Right lobe of liver (tissue), 6 donors: ENCODE results near the gene HTRA1. TPM values are rescaled to one million over a fixed set of nuclear protein-coding genes. Genes with fewer than 3 reads are reported as not detected.

ENCODE experiments used
- ATAC-seq, 4 donors: fragments of 200-7000 bp; cut with Tn5 transposase; one replicate each; pipeline ENCODE4 v1.9.1; 2020; ENCODE audit warnings: mild to moderate bottlenecking in 4 of 4, moderate library complexity in 4 of 4
- DNase-seq, 3 donors: peaks; one replicate each; pipeline ENCODE4 v3.0.0-alpha.2; 2020
- H3K27ac ChIP-seq, 3 donors: fragments of 200-600 bp; one replicate each; pipeline ENCODE4 v1.8.0; 2022
- H3K27me3 ChIP-seq, 2 donors: fragments of 200-600 bp; one replicate each; pipeline ENCODE4 v1.8.0; 2022
- H3K36me3 ChIP-seq, 4 donors: fragments of 200-600 bp; sonication (generic) in 1 of 4; one replicate each; pipeline versions ENCODE4 v1.5.1 to v1.8.0; 2017 to 2022; ENCODE audit warnings: control low read depth in 1 of 4
- H3K4me1 ChIP-seq, 4 donors: fragments of 200-600 bp; sonication (generic) in 1 of 4; one replicate each; pipeline versions ENCODE4 v1.5.1 to v1.8.0; 2017 to 2022; ENCODE audit warnings: control low read depth in 1 of 4
- H3K4me3 ChIP-seq, 3 donors: fragments of 200-600 bp; one replicate each; pipeline ENCODE4 v1.8.0; 2022
- H3K9me3 ChIP-seq, 4 donors: fragments of 200-600 bp; sonication (generic) in 1 of 4; one replicate each; pipeline versions ENCODE4 v1.5.1 to v1.8.0; 2017 to 2022; ENCODE audit warnings: control low read depth in 1 of 4
- POLR2A ChIP-seq: fragments of 450-650 bp; IDR thresholded peaks from one replicate; pipeline ENCODE4 v1.6.1; 2017; ENCODE audit warnings: antibody characterized with exemption, mild to moderate bottlenecking
- WGBS: methylation state at CpG from one replicate; pipeline ENCODE4 v1.1.6; 2018; ENCODE audit warnings: low coverage, low lambda C conversion rate; ENCODE audit not compliant: insufficient coverage; ENCODE audit errors: missing lambda C conversion rate; 5-methylcytosine and 5-hydroxymethylcytosine counted together
- intact Hi-C, 2 donors: fragments of 100-400 bp; cut with DNase I; formaldehyde crosslinking; loops; one replicate each; pipeline versions ENCODE4 v1.11.2 to v1.14.1; 2022
- total RNA-seq, 6 experiments: library from RNA; depleted of rRNA in 2 of 6; stranded (reverse); fragments of >200 nt in 2 of 6; fragmentation: NEBNext Ultra II Directional in 3 of 6; extraction: Animal tissue kit (Norgen Biotek cat#: 25700) in 3 of 6; gene quantifications; one replicate each; pipeline versions ENCODE4 v1.1.0 to v1.2.4, GENCODE V29; 2016 to 2023
- TF ChIP-seq, protein P1 (sequence below), 4 donors: fragments of 200-600 bp in 3 of 4; fragments of 450-650 bp in 1 of 4; IDR thresholded peaks; one replicate each; pipeline versions ENCODE4 v1.5.1 to v1.8.0; 2016 to 2022; ENCODE audit warnings: antibody characterized with exemption in 4 of 4, mild to moderate bottlenecking in 2 of 4
- donor health status: DM: no; HTN: yes; CAD: no.
- donor health status: DM: no; HTN: no; CAD: no.
- donor health status: DM: no; HTN: no; CAD: no.
- donor health status: DM: no; HTN: yes; CAD: no.
- donor health status: DM: no; HTN: yes; CAD: no.

The HTRA1 gene
- total RNA-seq, 6 experiments from 2014 or later: 91.9 to 224 (median 134) TPM

DNA sequence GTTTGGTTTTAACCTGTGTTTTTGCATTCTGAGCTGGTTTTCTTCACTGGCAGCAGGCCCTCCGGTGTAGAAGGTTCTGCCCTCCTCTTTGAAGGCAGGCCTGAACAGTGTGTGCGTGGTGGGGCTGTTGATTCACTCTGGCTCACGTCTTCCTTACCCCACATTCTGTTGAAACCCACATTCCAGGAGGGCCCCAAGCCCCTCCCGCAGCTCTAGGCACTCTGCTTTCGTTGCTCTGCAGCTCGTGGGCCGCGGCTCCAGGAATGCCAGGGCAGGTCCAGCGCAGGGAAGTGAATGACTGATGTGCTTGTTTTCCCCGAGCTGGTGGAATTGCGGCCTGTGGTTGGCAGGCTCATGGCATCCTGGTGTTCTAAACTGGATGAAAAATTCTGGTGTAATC lies 49.0 kb downstream of the HTRA1 start:
- TF ChIP-seq, protein P1, sequence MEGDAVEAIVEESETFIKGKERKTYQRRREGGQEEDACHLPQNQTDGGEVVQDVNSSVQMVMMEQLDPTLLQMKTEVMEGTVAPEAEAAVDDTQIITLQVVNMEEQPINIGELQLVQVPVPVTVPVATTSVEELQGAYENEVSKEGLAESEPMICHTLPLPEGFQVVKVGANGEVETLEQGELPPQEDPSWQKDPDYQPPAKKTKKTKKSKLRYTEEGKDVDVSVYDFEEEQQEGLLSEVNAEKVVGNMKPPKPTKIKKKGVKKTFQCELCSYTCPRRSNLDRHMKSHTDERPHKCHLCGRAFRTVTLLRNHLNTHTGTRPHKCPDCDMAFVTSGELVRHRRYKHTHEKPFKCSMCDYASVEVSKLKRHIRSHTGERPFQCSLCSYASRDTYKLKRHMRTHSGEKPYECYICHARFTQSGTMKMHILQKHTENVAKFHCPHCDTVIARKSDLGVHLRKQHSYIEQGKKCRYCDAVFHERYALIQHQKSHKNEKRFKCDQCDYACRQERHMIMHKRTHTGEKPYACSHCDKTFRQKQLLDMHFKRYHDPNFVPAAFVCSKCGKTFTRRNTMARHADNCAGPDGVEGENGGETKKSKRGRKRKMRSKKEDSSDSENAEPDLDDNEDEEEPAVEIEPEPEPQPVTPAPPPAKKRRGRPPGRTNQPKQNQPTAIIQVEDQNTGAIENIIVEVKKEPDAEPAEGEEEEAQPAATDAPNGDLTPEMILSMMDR (IDR thresholded peaks at IDR 0.05): no peak
- no peak for TF ChIP-seq POLR2A
- no peaks in the 10 kb centered on the region for H3K4me1 ChIP-seq
- H3K36me3 ChIP-seq: peaks cover 0 to 24% (median 7%) of the 10 kb centered on the region in 4 donors
- 87% methylated on average over 11 of the region's 11 CpGs for WGBS
- no peak for ATAC-seq
- DNase-seq: no peak
- no peaks in the 10 kb centered on the region for H3K9me3 ChIP-seq
- intact Hi-C loops: no loop called here
- H3K4me3 ChIP-seq: no peak overlapping the region
- H3K27ac ChIP-seq: no peak overlapping the region
- no peaks in the 10 kb centered on the region for H3K27me3 ChIP-seq

DNA sequence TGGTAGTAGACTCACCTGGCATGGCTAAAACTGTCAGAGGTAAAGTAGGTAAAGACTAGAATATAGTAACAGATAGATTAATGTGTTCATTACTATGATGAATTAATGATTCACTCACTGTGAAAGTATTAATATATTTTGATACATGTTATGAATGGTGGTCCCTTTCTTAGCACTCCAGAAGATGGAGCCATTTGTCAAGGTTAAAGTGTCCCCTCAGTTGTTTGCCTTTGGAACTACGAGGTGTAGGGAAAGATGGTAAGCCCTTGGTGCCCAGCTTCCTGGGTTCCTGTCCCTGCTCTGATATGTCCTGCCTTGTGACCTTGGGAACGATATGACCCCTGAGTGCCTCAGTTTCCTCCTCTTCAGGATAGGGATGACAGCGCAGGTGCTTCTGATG lies 49.4 kb downstream of the HTRA1 start:
- Histone ChIP-seq H3K27me3 (no peaks in the 10 kb centered on the region), H3K4me1 (no peaks in the 10 kb centered on the region), H3K4me3 (no peak overlapping the region), H3K9me3 (no peaks in the 10 kb centered on the region), H3K36me3 (peaks cover 0 to 24% (median 7%) of the 10 kb centered on the region in 4 donors), H3K27ac (no peak overlapping the region)
- intact Hi-C loops: no loop called here
- TF ChIP-seq, protein P1 (IDR thresholded peaks at IDR 0.05): no peak
- TF ChIP-seq POLR2A: no peak
- DNase-seq: no peak
- ATAC-seq: no peak
- WGBS: 93% methylated on average over 2 of the region's 3 CpGs

DNA sequence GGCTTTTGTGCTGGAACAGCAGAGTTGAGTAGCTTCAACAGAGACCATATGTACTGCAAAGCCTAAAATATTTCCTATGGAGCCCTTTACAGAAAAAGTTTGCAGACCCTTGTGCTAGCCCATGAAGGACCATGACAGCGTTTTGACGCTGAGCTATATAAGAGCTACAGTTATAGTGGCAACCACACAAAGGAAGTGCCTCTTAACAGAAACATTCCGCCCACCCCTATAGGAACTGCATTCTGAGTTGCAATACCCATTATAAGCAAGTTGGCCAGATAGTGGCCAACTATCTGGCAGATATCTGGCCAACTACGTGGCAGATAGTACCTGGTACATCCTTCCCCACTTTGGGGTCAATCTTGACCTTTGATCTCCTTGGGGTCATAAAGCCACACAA lies 51.7 kb downstream of the HTRA1 start:
- TF ChIP-seq POLR2A: no peak
- TF ChIP-seq, protein P1 (IDR thresholded peaks at IDR 0.05): no peak
- Histone ChIP-seq H3K9me3 (no peaks in the 10 kb centered on the region), H3K36me3 (peaks cover 0 to 24% (median 8%) of the 10 kb centered on the region in 4 donors), H3K27me3 (no peaks in the 10 kb centered on the region), H3K27ac (no peak overlapping the region), H3K4me1 (no peaks in the 10 kb centered on the region), H3K4me3 (no peak overlapping the region)
- WGBS: 60% methylated on average over 3 of the region's 4 CpGs
- DNase-seq (no peak), ATAC-seq (no peak)
- intact Hi-C loops: no loop called here

DNA sequence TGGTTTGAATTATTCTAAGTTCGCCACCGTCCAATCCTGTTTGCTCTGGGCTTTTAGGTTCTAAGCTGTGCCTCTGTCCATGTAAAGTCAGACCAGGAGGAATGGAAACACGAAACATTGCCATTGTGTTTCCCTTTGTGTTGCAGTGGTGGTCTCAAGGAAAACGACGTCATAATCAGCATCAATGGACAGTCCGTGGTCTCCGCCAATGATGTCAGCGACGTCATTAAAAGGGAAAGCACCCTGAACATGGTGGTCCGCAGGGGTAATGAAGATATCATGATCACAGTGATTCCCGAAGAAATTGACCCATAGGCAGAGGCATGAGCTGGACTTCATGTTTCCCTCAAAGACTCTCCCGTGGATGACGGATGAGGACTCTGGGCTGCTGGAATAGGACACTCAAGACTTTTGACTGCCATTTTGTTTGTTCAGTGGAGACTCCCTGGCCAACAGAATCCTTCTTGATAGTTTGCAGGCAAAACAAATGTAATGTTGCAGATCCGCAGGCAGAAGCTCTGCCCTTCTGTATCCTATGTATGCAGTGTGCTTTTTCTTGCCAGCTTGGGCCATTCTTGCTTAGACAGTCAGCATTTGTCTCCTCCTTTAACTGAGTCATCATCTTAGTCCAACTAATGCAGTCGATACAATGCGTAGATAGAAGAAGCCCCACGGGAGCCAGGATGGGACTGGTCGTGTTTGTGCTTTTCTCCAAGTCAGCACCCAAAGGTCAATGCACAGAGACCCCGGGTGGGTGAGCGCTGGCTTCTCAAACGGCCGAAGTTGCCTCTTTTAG lies 52.9 kb downstream of the HTRA1 start:
- TF ChIP-seq, protein P1 (IDR thresholded peaks at IDR 0.05): no peak
- TF ChIP-seq POLR2A: no peak

More for the DNA sequence above, 52.9 kb downstream of the HTRA1 start:
- ATAC-seq: no peak
- DNase-seq: no peak
- Histone ChIP-seq H3K4me3 (no peak overlapping the region), H3K27ac (no peak overlapping the region), H3K9me3 (no peaks in the 10 kb centered on the region), H3K36me3 (peaks cover 0 to 19% (median 8%) of the 10 kb centered on the region in 4 donors), H3K4me1 (no peaks in the 10 kb centered on the region), H3K27me3 (no peaks in the 10 kb centered on the region)
- intact Hi-C loops: no loop called here
- WGBS: 87% methylated on average over 13 of the region's 22 CpGs
